ENCODE results near the gene SAA4. TPM values are rescaled to one million over a fixed set of nuclear protein-coding genes. Genes with fewer than 3 reads are reported as not detected.
"Not testable (repeated sequence)": the region's sequence is repeated elsewhere in the genome, so short reads cannot be mapped to it uniquely, and the experiment has no call there.

The SAA4 gene
- total RNA-seq, 2 experiments from 2014 or later: not detected

DNA sequence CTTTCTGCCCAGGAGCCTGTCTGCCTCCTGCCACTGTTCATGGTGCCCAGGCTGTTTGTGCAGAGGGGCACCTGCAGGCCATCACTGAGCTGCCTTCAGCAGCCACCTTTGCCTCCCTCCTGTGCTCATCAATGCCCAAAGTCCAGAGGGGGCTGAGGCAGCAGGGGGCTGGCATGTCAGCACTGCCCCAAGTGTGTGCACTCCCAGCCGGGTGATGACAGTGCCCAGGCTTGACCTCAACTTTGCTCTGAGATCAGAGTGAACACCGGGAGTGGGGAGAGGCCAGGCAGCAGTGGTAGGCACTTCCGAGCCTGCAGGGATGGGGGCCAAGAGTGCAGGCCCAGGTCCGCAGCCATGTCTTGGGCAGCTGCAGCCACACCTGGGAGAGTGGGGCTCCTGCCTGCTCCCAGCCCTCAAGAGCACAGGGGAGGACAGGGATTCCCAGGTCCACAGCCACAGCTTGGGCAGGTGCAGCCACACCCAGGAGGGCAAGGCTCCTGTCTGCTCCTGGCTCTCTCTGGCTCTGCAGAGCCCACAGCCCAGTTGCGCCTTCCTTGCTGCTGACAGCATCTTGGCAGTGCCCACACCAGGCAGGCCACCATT lies 15.2 kb downstream of the SAA4 start:
- DNase-seq: no peak
- H3K4me3 Mint-ChIP-seq: no peak overlapping the region
- H3K27ac Mint-ChIP-seq: no peak overlapping the region
- no peaks in the 10 kb centered on the region for H3K4me1 Mint-ChIP-seq (ENCODE audit: low read depth)
- H3K9me3 Mint-ChIP-seq (ENCODE audit: insufficient read depth): no peaks in the 10 kb centered on the region
- ChIA-PET CTCF (no interaction called here), POLR2A (no interaction called here)
- no peaks in the 10 kb centered on the region for H3K36me3 Mint-ChIP-seq (ENCODE audit: low read depth)
- H3K27me3 Mint-ChIP-seq (ENCODE audit: low read depth): peaks cover 34% of the 10 kb centered on the region
- ATAC-seq: no peak

DNA sequence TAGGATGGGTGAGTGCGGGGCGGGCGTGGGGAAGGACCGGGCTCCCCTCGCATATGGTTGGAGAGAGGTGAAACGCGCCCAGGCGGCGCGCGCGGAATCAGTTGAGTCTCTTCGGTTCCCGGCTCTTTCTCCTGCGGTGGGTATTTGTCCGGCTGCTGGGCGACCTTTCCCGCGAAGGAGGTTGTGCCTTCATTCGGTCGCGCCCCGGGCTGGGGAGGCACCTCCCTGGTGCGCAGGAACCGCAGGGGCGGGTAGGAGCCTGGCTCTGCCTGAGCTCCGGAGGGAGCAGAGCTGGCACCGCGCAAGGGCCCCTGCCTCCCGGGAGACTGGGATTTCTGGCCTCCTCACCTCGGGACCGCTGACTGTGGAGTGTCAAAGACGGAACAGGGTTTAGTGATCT lies 27.5 kb downstream of the SAA4 start:
- Mint-ChIP-seq H3K27ac (no peak overlapping the region), H3K4me1 (ENCODE audit: low read depth) (no peaks in the 10 kb centered on the region), H3K9me3 (ENCODE audit: insufficient read depth) (no peaks in the 10 kb centered on the region), H3K4me3 (no peak overlapping the region), H3K27me3 (ENCODE audit: low read depth) (peaks cover 57% of the 10 kb centered on the region), H3K36me3 (ENCODE audit: low read depth) (no peaks in the 10 kb centered on the region)
- no peak for ATAC-seq
- ChIA-PET POLR2A (no interaction called here), CTCF (no interaction called here)
- DNase-seq: no peak

DNA sequence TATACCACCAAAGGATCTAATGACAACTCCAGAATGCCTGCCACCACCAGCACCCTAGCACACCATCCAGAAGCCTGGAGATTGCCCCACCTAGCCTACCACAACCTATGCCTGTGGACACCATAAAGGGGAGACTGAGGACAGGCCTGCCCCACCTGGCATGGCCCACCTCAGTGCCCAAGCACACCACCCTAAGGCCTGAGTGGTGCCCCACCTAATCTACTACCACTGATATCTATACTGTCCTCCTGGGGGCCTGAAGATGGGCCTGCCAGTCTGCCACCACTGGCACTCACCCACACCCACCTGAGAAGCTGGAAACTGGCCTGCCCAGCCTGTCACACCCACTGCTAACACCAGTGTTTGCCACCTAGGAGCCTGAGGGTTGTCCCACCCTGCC lies 31.8 kb downstream of the SAA4 start:
- Mint-ChIP-seq H3K27ac (no peak overlapping the region), H3K4me3 (no peak overlapping the region), H3K36me3 (ENCODE audit: low read depth) (no peaks in the 10 kb centered on the region), H3K27me3 (ENCODE audit: low read depth) (peaks cover 49% of the 10 kb centered on the region), H3K9me3 (ENCODE audit: insufficient read depth) (no peaks in the 10 kb centered on the region), H3K4me1 (ENCODE audit: low read depth) (peaks cover 2% of the 10 kb centered on the region)
- ChIA-PET CTCF (interaction anchor here (0.9 to 1.4 kb wide), 3 partner anchors 14 to 213 kb away, joined by 3 to 19 read pairs (median 3); no protein-coding TSS in a partner anchor), POLR2A (no interaction called here)
- ATAC-seq (no peak), DNase-seq (no peak)

DNA sequence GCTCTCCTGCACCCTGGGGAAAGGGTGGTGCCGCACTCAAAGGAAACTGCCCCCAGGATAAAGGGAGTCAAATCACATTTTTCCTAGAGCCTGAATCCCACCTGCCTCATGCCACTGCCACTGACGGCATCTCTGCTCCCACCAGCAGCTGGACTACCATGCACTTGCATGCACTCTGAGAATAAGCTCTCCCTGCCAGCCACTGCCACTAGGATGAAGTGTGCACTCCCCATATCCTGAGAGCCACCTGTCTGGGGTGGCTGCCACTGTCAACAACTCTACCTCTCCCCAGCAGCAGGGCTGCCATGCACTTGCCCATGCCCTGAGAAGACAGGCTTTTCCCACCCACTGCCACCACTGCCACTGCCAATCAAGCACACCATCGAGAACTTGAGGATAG lies 32.4 kb downstream of the SAA4 start:
- H3K4me1 Mint-ChIP-seq (ENCODE audit: low read depth): peaks cover 2% of the 10 kb centered on the region
- H3K36me3 Mint-ChIP-seq (ENCODE audit: low read depth): no peaks in the 10 kb centered on the region
- ChIA-PET CTCF (interaction anchor here (0.6 to 1.4 kb wide), 8 partner anchors 13 to 225 kb away, joined by 3 to 19 read pairs (median 3); partner anchors contain the start of gene SAAL1), POLR2A (no interaction called here)
- peaks cover 46% of the 10 kb centered on the region for H3K27me3 Mint-ChIP-seq (ENCODE audit: low read depth)
- H3K27ac Mint-ChIP-seq: no peak overlapping the region
- DNase-seq: no peak
- no peak overlapping the region for H3K4me3 Mint-ChIP-seq
- no peak for ATAC-seq
- H3K9me3 Mint-ChIP-seq (ENCODE audit: insufficient read depth): no peaks in the 10 kb centered on the region

DNA sequence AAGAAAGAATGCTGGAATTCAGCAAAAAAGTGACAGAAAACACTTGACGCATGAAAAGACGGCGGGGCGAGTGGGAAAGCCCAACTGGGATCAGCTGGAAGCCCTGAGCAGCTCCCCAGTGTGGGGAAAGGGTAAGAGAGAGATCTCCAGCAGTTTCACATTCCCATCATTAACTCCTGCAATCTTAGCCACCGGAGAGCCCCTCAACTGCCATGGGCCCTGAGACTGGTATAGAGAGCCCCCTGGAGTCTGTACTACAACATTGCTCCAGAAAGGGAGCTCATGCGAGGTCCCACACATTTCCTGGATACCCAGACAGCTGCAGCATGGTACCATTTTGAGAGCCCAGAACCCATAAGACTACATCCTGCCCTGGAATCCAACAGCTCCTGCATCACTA lies 32.9 kb downstream of the SAA4 start:
- Mint-ChIP-seq H3K27me3 (ENCODE audit: low read depth) (peaks cover 42% of the 10 kb centered on the region), H3K4me3 (no peak overlapping the region), H3K9me3 (ENCODE audit: insufficient read depth) (no peaks in the 10 kb centered on the region), H3K4me1 (ENCODE audit: low read depth) (peaks cover 2% of the 10 kb centered on the region), H3K36me3 (ENCODE audit: low read depth) (no peaks in the 10 kb centered on the region), H3K27ac (no peak overlapping the region)
- peak; percentile 26 for DNase-seq
- ChIA-PET CTCF (interaction anchor here (0.6 to 1.4 kb wide), 9 partner anchors 13 to 224 kb away, joined by 3 to 19 read pairs (median 3); partner anchors contain the start of gene SAAL1), POLR2A (no interaction called here)
- no peak for ATAC-seq

DNA sequence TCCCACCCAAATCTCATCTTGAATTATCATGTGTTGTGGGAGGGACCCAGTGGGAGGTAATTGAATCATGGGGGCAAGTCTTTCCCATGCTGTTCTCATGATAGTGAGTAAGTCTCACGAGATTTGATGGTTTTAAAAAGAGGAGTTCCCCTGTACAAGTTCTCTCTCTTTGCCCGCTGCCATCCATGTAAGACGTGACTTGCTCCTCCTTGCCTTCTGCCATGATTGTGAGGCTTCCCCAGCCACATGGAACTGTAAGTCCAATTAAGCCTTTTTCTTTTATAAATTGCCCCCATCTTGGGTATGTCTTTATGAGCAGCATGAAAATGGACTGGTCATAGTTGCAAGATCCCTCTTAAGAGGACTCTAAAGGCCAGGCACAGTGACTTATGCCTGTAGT lies 38.9 kb downstream of the SAA4 start:
- H3K4me1 Mint-ChIP-seq (ENCODE audit: low read depth); ATAC-seq; CTCF ChIA-PET; POLR2A ChIA-PET; DNase-seq; H3K9me3 Mint-ChIP-seq (ENCODE audit: insufficient read depth); H3K36me3 Mint-ChIP-seq (ENCODE audit: low read depth); H3K4me3 Mint-ChIP-seq; H3K27ac Mint-ChIP-seq: not testable (repeated sequence)
- H3K27me3 Mint-ChIP-seq (ENCODE audit: low read depth): peaks cover 32% of the 10 kb centered on the region

DNA sequence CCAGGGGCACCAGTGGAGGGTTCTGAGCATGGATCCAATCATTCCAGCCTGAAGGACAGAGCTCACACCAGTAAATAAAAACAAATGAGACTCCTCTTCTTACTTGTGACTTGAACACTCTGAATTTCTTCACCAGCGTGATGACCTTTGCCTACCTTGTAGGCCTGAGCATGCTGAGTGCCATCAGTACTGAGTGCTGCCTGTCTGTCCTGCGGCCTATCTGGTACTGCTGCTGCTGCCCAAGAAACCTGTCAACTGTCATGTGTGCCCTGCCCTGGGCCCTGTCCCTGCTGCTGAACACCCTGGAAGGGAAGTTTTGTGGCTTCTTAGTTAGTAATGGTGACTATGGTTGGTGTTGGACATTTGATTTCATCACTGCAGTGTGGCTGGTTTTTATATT lies 40.1 kb downstream of the SAA4 start:
- peaks cover 29% of the 10 kb centered on the region for H3K27me3 Mint-ChIP-seq (ENCODE audit: low read depth)
- H3K4me1 Mint-ChIP-seq (ENCODE audit: low read depth): no peaks in the 10 kb centered on the region
- no peak for DNase-seq
- no peak overlapping the region for H3K4me3 Mint-ChIP-seq
- POLR2A ChIA-PET: no interaction called here
- H3K36me3 Mint-ChIP-seq (ENCODE audit: low read depth): no peaks in the 10 kb centered on the region
- H3K9me3 Mint-ChIP-seq (ENCODE audit: insufficient read depth): no peaks in the 10 kb centered on the region
- no peak overlapping the region for H3K27ac Mint-ChIP-seq
- ATAC-seq: no peak
- CTCF ChIA-PET: no interaction called here

DNA sequence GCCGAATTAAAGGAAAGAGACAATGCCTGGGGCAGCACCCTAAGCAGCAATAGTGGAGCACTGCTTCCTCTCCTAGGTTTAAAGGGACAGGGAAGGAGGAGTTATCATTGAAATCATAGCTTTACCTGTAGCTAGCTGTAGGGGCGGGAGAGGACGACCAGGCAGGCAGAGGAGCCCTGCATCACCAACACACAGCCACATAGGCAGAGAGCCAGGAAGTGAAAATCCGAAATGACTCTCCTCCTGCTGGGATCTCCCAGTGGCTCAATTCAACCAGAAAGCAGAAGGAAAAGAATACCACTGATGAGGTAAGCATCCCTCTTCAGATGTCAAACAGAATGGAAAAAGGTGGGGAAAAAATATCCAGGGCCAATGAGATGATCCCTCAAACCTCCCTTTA lies 43.6 kb downstream of the SAA4 start:
- H3K4me1 Mint-ChIP-seq (ENCODE audit: low read depth): no peaks in the 10 kb centered on the region
- H3K36me3 Mint-ChIP-seq (ENCODE audit: low read depth): no peaks in the 10 kb centered on the region
- ChIA-PET POLR2A (no interaction called here), CTCF (no interaction called here)
- no peaks in the 10 kb centered on the region for H3K9me3 Mint-ChIP-seq (ENCODE audit: insufficient read depth)
- DNase-seq: no peak
- peaks cover 24% of the 10 kb centered on the region for H3K27me3 Mint-ChIP-seq (ENCODE audit: low read depth)
- H3K4me3 Mint-ChIP-seq: no peak overlapping the region
- ATAC-seq: no peak
- no peak overlapping the region for H3K27ac Mint-ChIP-seq

DNA sequence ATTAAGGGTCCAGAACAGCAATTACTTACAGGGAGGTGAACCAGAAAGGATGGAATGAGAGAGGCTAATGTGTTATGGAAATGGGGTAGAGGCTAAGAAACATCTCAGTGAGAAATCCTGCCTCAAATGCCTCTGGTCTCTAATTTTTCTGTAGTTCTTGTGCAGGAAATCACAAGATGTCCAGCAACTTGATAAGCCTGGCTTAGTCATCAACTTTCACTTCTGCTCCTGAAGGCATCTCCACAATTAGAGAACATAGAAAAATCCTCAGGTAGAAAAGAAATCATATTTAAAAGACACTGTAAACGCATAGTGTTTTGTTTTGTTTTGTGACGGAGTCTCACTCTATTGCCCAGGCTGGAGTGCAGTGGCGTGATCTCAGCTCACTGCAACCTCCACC lies 45.2 kb downstream of the SAA4 start:
- Mint-ChIP-seq H3K9me3 (ENCODE audit: insufficient read depth) (no peaks in the 10 kb centered on the region), H3K36me3 (ENCODE audit: low read depth) (no peaks in the 10 kb centered on the region), H3K27me3 (ENCODE audit: low read depth) (peaks cover 30% of the 10 kb centered on the region), H3K27ac (no peak overlapping the region), H3K4me3 (no peak overlapping the region), H3K4me1 (ENCODE audit: low read depth) (no peaks in the 10 kb centered on the region)
- POLR2A ChIA-PET: no interaction called here
- CTCF ChIA-PET: interaction anchor here (1.0 to 1.4 kb wide), 3 partner anchors 13 to 76 kb away, joined by 3 to 5 read pairs (median 3); no protein-coding TSS in a partner anchor
- ATAC-seq (no peak), DNase-seq (no peak)

DNA sequence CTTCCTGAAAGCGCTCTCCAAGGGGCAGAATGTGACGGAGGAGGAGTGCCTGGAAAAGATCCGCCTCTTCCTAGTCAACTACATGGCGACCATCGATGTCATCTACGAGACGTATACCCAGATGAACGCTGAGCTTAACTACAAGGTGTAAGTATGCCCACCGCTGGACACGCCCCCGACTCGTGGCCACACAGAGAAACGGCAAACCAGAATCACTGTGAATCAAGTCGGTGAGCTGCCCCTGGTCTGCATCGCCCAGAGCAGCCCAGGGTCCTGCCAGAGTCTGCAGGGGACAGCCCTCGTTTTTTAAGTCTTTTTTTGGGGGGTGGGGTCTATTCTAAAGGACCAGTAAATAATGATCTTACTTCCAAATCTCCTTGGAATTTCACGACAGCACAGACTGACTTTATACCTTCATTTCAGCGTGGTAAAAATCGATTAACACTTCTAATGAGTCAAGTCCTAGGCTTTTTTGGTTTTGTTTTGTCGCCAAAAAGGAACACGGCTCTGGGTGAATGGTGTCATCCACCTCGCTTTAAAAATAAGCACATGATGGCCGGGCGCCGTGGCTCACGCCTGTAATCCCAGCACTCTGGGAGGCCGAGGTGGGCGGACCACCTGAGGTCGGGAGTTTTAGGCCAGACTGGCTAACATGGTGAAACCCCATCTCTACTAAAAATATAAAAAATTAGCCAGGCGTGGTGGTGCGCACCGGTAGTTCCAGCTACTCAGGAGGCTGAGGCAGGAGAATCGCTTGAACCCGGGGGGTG lies 46.9 kb downstream of the SAA4 start:
- not testable (repeated sequence) for H3K36me3 Mint-ChIP-seq (ENCODE audit: low read depth); H3K9me3 Mint-ChIP-seq (ENCODE audit: insufficient read depth)

DNA sequence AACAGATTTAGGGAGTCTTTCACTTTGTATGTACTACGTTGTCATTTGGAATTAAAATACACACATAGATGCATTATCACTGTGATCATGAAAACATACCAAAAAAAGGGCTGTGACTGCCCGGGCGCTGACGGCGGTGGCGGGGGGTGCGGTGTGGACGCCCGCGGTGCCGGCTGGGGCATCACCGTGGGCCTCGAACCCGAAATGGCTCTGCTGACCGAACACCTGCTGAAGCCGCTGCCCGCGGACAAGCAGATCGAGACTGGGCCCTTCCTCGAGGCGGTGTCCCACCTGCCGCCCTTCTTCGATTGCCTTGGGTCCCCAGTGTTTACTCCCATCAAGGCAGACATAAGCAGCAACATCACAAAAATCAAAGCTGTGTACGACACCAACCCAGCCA lies 47.8 kb downstream of the SAA4 start:
- Mint-ChIP-seq H3K4me1 (ENCODE audit: low read depth) (no peaks in the 10 kb centered on the region), H3K36me3 (ENCODE audit: low read depth) (no peaks in the 10 kb centered on the region), H3K9me3 (ENCODE audit: insufficient read depth) (no peaks in the 10 kb centered on the region), H3K27ac (no peak overlapping the region), H3K27me3 (ENCODE audit: low read depth) (peaks cover 25% of the 10 kb centered on the region), H3K4me3 (no peak overlapping the region)
- no peak for DNase-seq
- CTCF ChIA-PET: interaction anchor here (1.3 kb wide), 1 partner anchor 73 kb away, joined by 4 read pairs; no protein-coding TSS in a partner anchor
- POLR2A ChIA-PET: no interaction called here
- no peak for ATAC-seq

More for the DNA sequence above, 46.9 kb downstream of the SAA4 start:
- H3K4me1 Mint-ChIP-seq (ENCODE audit: low read depth); DNase-seq; POLR2A ChIA-PET; H3K4me3 Mint-ChIP-seq; H3K27ac Mint-ChIP-seq; ATAC-seq: not testable (repeated sequence)
- CTCF ChIA-PET: interaction anchor here (1.3 to 1.4 kb wide), 2 partner anchors 54 to 74 kb away, joined by 3 to 5 read pairs; no protein-coding TSS in a partner anchor
- H3K27me3 Mint-ChIP-seq (ENCODE audit: low read depth): peaks cover 29% of the 10 kb centered on the region

Measured in activated CD8-positive, alpha-beta T cell treated with anti-CD3 and anti-CD28 coated beads, Interleukin-2, amount 10 ng/mL, durations not matched to agents 7 days and 5 days (primary cell).